ENCODE measurements around the gene SETD7. TPM values are rescaled to one million over a fixed set of nuclear protein-coding genes. Genes with fewer than 3 reads are reported as not detected.

SETD7 gene
- total RNA-seq, 2 experiments from 2014 or later: 10.4 to 12.1 TPM

DNA sequence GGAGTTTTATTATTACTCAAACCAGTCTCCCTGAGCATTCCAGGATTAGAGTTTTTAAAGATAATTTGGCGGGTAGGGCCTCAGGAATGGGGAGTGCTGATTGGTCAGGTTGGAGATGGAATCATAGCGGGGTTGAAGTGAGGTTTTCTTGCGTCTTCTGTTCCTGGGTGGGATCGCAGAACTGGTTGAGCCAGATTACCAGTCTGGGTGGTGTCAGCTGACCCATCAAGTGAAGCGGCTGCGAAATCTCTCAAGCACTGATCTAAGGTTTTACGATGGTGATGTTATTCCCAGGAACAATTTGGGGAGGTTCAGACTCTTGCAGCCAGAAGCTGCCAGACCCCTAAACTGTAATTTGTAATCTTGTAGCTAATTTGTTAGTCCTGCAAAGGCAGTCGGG is 25.1 kb upstream of the SETD7 start:
- TF ChIP-seq, protein P1, sequence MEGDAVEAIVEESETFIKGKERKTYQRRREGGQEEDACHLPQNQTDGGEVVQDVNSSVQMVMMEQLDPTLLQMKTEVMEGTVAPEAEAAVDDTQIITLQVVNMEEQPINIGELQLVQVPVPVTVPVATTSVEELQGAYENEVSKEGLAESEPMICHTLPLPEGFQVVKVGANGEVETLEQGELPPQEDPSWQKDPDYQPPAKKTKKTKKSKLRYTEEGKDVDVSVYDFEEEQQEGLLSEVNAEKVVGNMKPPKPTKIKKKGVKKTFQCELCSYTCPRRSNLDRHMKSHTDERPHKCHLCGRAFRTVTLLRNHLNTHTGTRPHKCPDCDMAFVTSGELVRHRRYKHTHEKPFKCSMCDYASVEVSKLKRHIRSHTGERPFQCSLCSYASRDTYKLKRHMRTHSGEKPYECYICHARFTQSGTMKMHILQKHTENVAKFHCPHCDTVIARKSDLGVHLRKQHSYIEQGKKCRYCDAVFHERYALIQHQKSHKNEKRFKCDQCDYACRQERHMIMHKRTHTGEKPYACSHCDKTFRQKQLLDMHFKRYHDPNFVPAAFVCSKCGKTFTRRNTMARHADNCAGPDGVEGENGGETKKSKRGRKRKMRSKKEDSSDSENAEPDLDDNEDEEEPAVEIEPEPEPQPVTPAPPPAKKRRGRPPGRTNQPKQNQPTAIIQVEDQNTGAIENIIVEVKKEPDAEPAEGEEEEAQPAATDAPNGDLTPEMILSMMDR (IDR thresholded peaks at IDR 0.05): no peak
- H3K4me3 Mint-ChIP-seq: no peak overlapping the region
- CTCF ChIA-PET: interaction anchor here (1.1 kb wide), 1 partner anchor 22 kb away, joined by 3 read pairs; no protein-coding TSS in a partner anchor
- no peaks in the 10 kb centered on the region for H3K4me1 Mint-ChIP-seq (ENCODE audit: low read depth)
- H3K36me3 Mint-ChIP-seq (ENCODE audit: low read depth): no peaks in the 10 kb centered on the region
- ATAC-seq (no peak), DNase-seq (no peak)
- no peaks in the 10 kb centered on the region for H3K9me3 Mint-ChIP-seq
- H3K27ac Mint-ChIP-seq: no peak overlapping the region
- intact Hi-C loops (cut with micrococcal nuclease): no loop called here
- POLR2A ChIA-PET: no interaction called here
- peaks cover 7% of the 10 kb centered on the region for H3K27me3 Mint-ChIP-seq

DNA sequence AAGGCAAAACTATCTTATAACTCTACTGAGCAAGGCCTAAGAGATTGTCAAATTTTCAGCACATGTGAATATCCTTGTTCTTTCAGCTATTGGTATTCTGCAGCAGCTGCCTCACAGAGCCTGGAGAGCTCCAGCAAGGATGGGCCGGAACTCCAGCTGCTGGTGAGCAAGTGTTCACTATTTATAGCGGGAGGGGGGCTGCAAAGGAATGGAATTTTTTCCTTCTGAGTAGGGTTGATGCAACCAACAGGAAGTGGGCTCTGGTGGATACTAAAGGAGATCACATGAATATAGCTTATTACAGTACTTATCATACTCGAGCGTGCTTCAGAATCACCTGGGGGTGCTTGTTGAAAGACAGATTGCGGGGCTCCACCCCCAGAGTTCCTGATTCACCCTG is 20.2 kb upstream of the SETD7 start:
- Mint-ChIP-seq H3K27me3 (peaks cover 4% of the 10 kb centered on the region), H3K4me1 (ENCODE audit: low read depth) (no peaks in the 10 kb centered on the region), H3K36me3 (ENCODE audit: low read depth) (no peaks in the 10 kb centered on the region), H3K27ac (no peak overlapping the region), H3K9me3 (no peaks in the 10 kb centered on the region), H3K4me3 (no peak overlapping the region)
- TF ChIP-seq, protein P1 (IDR thresholded peaks at IDR 0.05): no peak
- no peak for ATAC-seq
- DNase-seq: no peak
- intact Hi-C loops (cut with micrococcal nuclease): no loop called here
- ChIA-PET CTCF (no interaction called here), POLR2A (no interaction called here)

DNA sequence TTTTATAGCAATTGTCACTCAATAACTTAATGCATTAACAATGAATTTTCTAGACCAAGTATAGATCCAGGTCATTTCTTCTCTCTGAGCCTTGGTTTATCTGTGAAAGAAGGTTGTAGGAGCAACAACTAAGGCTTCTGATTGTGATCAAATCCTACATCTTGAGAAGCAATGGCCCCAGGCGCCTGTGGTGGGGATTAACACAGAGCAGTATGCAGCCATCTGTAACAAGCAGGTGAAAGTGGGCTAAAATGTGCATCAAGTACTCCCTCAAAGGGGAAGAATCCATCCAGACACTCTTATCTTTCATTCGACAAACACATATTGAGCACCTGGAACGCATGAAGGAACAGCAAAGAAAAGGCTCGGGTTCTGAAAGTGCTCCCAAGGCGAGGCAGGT is 19.1 kb upstream of the SETD7 start:
- H3K27ac Mint-ChIP-seq: no peak overlapping the region
- DNase-seq (no peak), ATAC-seq (no peak)
- intact Hi-C loops (cut with micrococcal nuclease): no loop called here
- POLR2A ChIA-PET: no interaction called here
- CTCF ChIA-PET: no interaction called here
- H3K9me3 Mint-ChIP-seq: no peaks in the 10 kb centered on the region
- H3K27me3 Mint-ChIP-seq: no peaks in the 10 kb centered on the region
- H3K4me1 Mint-ChIP-seq (ENCODE audit: low read depth): no peaks in the 10 kb centered on the region
- TF ChIP-seq, protein P1 (IDR thresholded peaks at IDR 0.05): no peak
- no peak overlapping the region for H3K4me3 Mint-ChIP-seq
- no peaks in the 10 kb centered on the region for H3K36me3 Mint-ChIP-seq (ENCODE audit: low read depth)

DNA sequence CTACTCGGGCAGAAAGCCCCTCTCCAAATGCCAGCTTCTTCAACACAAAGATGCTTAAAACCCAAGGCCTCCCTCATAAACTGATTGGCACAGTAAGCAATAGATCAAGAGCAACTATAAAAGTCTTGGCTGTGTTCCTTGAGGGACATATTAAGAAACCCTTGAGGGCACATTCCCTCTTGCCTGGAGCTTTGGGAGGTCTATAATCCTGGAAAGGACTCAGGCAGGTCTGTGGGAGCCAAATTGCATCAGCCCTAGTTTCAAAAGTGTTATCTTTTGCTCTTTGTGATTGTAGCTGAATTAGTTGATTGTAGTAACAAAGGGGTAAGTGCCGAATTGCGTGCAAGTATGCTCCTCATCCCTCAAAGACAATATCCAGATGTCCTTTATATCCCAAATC is 18.6 kb upstream of the SETD7 start:
- Mint-ChIP-seq H3K27ac (no peak overlapping the region), H3K27me3 (no peaks in the 10 kb centered on the region), H3K4me3 (no peak overlapping the region), H3K36me3 (ENCODE audit: low read depth) (no peaks in the 10 kb centered on the region), H3K9me3 (no peaks in the 10 kb centered on the region), H3K4me1 (ENCODE audit: low read depth) (no peaks in the 10 kb centered on the region)
- ChIA-PET POLR2A (no interaction called here), CTCF (no interaction called here)
- ATAC-seq (no peak), DNase-seq (no peak)
- TF ChIP-seq, protein P1 (IDR thresholded peaks at IDR 0.05): no peak
- intact Hi-C loops (cut with micrococcal nuclease): no loop called here

DNA sequence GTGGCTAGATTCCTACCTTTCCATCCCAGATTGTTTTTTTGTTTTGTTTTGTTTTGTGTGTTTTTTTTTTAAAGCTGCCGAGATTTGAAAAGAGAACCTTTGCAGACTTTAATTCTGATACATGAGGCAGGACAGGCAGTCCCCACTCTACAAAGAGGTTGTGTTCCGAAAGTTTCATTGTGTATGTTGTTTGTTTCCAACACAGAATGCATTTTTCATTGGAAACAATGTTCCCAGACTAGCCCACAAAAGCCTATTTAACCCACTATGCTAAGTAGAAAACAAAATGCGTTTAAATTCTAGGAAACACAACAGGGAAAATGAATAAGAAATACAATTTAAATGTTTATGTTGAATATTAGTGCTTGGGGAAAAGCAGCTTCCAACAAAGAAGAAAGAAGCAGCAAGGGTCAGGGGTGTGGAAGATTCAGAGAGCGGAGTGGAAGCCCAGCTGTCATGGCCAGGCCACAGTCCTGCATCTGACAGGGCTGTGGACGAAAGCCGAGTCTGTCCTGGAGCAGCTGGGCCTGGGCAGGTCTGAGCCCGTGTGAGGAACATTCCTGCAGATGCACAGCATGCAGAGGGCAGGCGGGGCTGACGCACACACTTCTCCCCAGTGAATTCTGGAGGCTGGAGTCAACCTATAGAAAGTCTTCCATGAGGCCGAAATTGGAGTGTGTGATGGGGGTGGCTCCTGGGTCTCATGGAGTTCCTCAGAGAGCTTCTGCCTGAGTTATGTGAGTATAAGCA is 12.4 kb upstream of the SETD7 start:
- DNase-seq (no peak), ATAC-seq (no peak)
- H3K27ac Mint-ChIP-seq: no peak overlapping the region
- no peaks in the 10 kb centered on the region for H3K36me3 Mint-ChIP-seq (ENCODE audit: low read depth)
- intact Hi-C loops (cut with micrococcal nuclease): no loop called here
- no peaks in the 10 kb centered on the region for H3K4me1 Mint-ChIP-seq (ENCODE audit: low read depth)
- TF ChIP-seq, protein P1 (IDR thresholded peaks at IDR 0.05): no peak
- CTCF ChIA-PET: interaction anchor here (1.2 kb wide), 1 partner anchor 35 kb away, joined by 3 read pairs; no protein-coding TSS in a partner anchor
- H3K27me3 Mint-ChIP-seq: peaks cover 2% of the 10 kb centered on the region
- POLR2A ChIA-PET: interaction anchor here (1.0 to 2.1 kb wide), 3 partner anchors 11 to 38 kb away, joined by 3 to 6 read pairs (median 4); partner anchors contain the start of gene SETD7
- H3K9me3 Mint-ChIP-seq: no peaks in the 10 kb centered on the region
- H3K4me3 Mint-ChIP-seq: no peak overlapping the region
